Colonic mucosa (tissue), 4 donors: Measurements from ENCODE around the gene TPCN1. TPM values are rescaled to one million over a fixed set of nuclear protein-coding genes. Genes with fewer than 3 reads are reported as not detected.

Experiments
- DNase-seq: peaks from one replicate; pipeline ENCODE4 v3.0.0-alpha.2; 2020
- H3K27ac ChIP-seq: fragments of 200-600 bp; one replicate; pipeline ENCODE4 v1.8.0; 2021
- H3K27me3 ChIP-seq: fragments of 200-600 bp; one replicate; pipeline ENCODE4 v1.8.0; 2021
- H3K36me3 ChIP-seq: fragments of 200-600 bp; one replicate; pipeline ENCODE4 v1.8.0; 2021
- H3K4me1 ChIP-seq: fragments of 200-600 bp; one replicate; pipeline ENCODE4 v1.8.0; 2021; ENCODE audit warnings: mild to moderate bottlenecking
- H3K4me3 ChIP-seq: fragments of 200-600 bp; one replicate; pipeline ENCODE4 v1.8.0; 2021
- H3K9ac ChIP-seq, 2 donors: one replicate each; pipeline ENCODE4 v1.7.0; 2013; ENCODE audit warnings: control low read depth in 2 of 2, low read depth in 2 of 2, low read length in 2 of 2
- H3K9me3 ChIP-seq: fragments of 200-600 bp; one replicate; pipeline ENCODE4 v1.8.0; 2021
- intact Hi-C: fragments of 100-400 bp; cut with DNase I; formaldehyde crosslinking; loops from one replicate; pipeline ENCODE4 v1.14.1; 2022
- total RNA-seq, 2 donors: library from RNA; stranded (reverse); fragmentation: NEBNext Ultra II Directional in 1 of 2; extraction: Animal tissue kit (Norgen Biotek cat#: 25700) in 1 of 2; gene quantifications; one replicate each; pipeline ENCODE4 v1.2.1, GENCODE V29; 2021
- TF ChIP-seq, protein P1 (sequence below): fragments of 200-600 bp; IDR thresholded peaks from one replicate; pipeline ENCODE4 v1.8.0; 2022; ENCODE audit warnings: antibody characterized with exemption, mild to moderate bottlenecking
- donor health status: healthy.
- donor health status: DM: no; HTN: no; CAD: no.
- donor health status: DM: no; HTN: no; CAD: no.

The TPCN1 gene
- total RNA-seq, 2 donors from 2014 or later: 55.5 to 85.6 TPM

- no peaks in the 10 kb centered on the region for H3K27me3 ChIP-seq
Measured at GRCh38 chr12:113316155-113316554, 94.9 kb downstream of the TPCN1 start.

DNA sequence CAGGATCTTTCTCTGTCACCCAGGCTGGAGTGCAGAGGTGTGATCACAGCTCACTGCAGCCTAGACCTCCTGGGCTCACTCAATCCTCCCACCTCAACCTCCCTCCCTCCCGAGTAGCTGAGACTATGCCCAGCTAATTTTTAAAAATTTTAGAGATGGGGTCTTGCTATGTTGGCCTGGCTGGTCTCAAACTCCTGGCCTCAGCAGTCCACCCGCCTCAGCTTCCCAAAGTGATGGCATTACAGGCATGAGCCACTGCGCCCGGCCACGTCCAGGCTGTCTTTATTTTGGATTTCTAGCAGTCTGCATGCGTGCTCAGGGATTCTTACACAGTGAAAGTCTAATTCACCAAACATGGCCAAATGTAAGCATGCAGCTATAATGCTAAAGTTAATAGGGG, 95.9 kb downstream of the TPCN1 start:
- intact Hi-C loops: no loop called here
- H3K4me3 ChIP-seq: no peak overlapping the region
- H3K9ac ChIP-seq: no peak overlapping the region
- no peaks in the 10 kb centered on the region for H3K4me1 ChIP-seq
- no peak for DNase-seq
- no peaks in the 10 kb centered on the region for H3K9me3 ChIP-seq
- TF ChIP-seq, protein P1, sequence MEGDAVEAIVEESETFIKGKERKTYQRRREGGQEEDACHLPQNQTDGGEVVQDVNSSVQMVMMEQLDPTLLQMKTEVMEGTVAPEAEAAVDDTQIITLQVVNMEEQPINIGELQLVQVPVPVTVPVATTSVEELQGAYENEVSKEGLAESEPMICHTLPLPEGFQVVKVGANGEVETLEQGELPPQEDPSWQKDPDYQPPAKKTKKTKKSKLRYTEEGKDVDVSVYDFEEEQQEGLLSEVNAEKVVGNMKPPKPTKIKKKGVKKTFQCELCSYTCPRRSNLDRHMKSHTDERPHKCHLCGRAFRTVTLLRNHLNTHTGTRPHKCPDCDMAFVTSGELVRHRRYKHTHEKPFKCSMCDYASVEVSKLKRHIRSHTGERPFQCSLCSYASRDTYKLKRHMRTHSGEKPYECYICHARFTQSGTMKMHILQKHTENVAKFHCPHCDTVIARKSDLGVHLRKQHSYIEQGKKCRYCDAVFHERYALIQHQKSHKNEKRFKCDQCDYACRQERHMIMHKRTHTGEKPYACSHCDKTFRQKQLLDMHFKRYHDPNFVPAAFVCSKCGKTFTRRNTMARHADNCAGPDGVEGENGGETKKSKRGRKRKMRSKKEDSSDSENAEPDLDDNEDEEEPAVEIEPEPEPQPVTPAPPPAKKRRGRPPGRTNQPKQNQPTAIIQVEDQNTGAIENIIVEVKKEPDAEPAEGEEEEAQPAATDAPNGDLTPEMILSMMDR: no peak
- no peaks in the 10 kb centered on the region for H3K27me3 ChIP-seq
- H3K36me3 ChIP-seq: peaks cover 12% of the 10 kb centered on the region
- H3K27ac ChIP-seq: no peak overlapping the region

More at GRCh38 chr12:113316155-113316554, 94.9 kb downstream of the TPCN1 start:
- no peak for DNase-seq
- TF ChIP-seq, protein P1: no peak
- Histone ChIP-seq H3K4me1 (no peaks in the 10 kb centered on the region), H3K4me3 (no peak overlapping the region), H3K27ac (no peak overlapping the region), H3K9ac (no peak overlapping the region), H3K36me3 (peaks cover 12% of the 10 kb centered on the region), H3K9me3 (no peaks in the 10 kb centered on the region)
- intact Hi-C loops: no loop called here

GRCh38 chr12:113318046-113318656, 96.9 kb downstream of the TPCN1 start:
- Histone ChIP-seq H3K4me3 (no peak overlapping the region), H3K27ac (no peak overlapping the region), H3K36me3 (peaks cover 12% of the 10 kb centered on the region), H3K9ac (no peak overlapping the region), H3K4me1 (no peaks in the 10 kb centered on the region), H3K27me3 (no peaks in the 10 kb centered on the region), H3K9me3 (no peaks in the 10 kb centered on the region)
- intact Hi-C loops: no loop called here
- TF ChIP-seq, protein P1: no peak
- no peak for DNase-seq

- H3K27me3 ChIP-seq: no peaks in the 10 kb centered on the region
- H3K4me1 ChIP-seq: no peaks in the 10 kb centered on the region
- H3K4me3 ChIP-seq: no peak overlapping the region
- TF ChIP-seq, protein P1: no peak
- intact Hi-C loops: no loop called here
- H3K9ac ChIP-seq: no peak overlapping the region
- no peaks in the 10 kb centered on the region for H3K9me3 ChIP-seq
- DNase-seq: no peak
- H3K27ac ChIP-seq: no peak overlapping the region
- H3K36me3 ChIP-seq: peaks cover 12% of the 10 kb centered on the region
Measured at GRCh38 chr12:113318900-113319628, 97.8 kb downstream of the TPCN1 start.

GRCh38 chr12:113320401-113320800, 99.1 kb downstream of the TPCN1 start:
- TF ChIP-seq, protein P1: no peak
- no peak overlapping the region for H3K4me3 ChIP-seq
- H3K27ac ChIP-seq: no peak overlapping the region
- intact Hi-C loops: no loop called here
- peaks cover 12% of the 10 kb centered on the region for H3K36me3 ChIP-seq
- H3K9me3 ChIP-seq: no peaks in the 10 kb centered on the region
- H3K4me1 ChIP-seq: no peaks in the 10 kb centered on the region
- no peak for DNase-seq
- no peak overlapping the region for H3K9ac ChIP-seq
- H3K27me3 ChIP-seq: no peaks in the 10 kb centered on the region
